ENCODE results near the gene ELK3. TPM values are rescaled to one million over a fixed set of nuclear protein-coding genes. Genes with fewer than 3 reads are reported as not detected.
A peak's percentile ranks its signal among the peaks of the same experiment; 100 is the strongest.

The ELK3 gene
- total and polyA plus RNA-seq, 2 of the 13 experiments (the other 11 are each of a cell fraction or from before 2014, with no cell fraction given): 2.9 to 3.2 TPM

DNA sequence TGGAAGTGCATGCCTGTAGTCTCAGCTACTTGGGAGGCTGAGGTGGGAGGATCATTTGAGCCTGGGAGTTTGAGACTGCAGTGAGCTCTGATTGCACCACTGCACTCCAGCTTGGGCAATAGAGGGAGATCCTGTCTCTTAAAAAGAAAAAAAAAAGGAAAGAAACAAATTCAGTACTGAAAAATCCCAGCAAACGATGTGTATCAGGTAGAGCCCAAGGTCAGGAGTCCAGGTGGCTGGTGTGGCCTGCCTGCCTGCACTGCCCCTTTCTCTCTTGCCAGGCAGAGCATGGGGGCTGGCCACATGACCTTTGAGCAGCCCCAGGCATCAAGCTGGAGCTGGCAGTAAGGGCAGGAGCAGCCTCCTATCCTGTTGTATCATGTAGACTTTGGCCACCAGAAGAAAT, 31.8 kb downstream of the ELK3 start (continued):
- TF ChIP-seq, protein P1, sequence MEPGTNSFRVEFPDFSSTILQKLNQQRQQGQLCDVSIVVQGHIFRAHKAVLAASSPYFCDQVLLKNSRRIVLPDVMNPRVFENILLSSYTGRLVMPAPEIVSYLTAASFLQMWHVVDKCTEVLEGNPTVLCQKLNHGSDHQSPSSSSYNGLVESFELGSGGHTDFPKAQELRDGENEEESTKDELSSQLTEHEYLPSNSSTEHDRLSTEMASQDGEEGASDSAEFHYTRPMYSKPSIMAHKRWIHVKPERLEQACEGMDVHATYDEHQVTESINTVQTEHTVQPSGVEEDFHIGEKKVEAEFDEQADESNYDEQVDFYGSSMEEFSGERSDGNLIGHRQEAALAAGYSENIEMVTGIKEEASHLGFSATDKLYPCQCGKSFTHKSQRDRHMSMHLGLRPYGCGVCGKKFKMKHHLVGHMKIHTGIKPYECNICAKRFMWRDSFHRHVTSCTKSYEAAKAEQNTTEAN (CRISPR knock-in tag; conservative IDR thresholded peaks at IDR 0.05): peak; percentile 74; the same call in 1 of the 2 replicates
- TF ChIP-seq, protein P2, sequence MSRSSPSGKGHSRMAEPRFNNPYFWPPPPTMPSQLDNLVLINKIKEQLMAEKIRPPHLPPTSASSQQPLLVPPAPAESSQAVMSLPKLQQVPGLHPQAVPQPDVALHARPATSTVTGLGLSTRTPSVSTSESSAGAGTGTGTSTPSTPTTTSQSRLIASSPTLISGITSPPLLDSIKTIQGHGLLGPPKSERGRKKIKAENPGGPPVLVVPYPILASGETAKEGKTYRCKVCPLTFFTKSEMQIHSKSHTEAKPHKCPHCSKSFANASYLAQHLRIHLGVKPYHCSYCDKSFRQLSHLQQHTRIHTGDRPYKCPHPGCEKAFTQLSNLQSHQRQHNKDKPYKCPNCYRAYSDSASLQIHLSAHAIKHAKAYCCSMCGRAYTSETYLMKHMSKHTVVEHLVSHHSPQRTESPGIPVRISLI (CRISPR knock-in tag; IDR thresholded peaks at IDR 0.05; ENCODE audit: borderline replicate concordance): peak; percentile 85; the same call in 1 of the 2 replicates
- no peak for TF ChIP-seq PCBP2 (optimal IDR thresholded peaks at IDR 0.05; ENCODE audit: low read depth, low read length, poor library complexity, severe bottlenecking)
- TF ChIP-seq, protein P3, sequence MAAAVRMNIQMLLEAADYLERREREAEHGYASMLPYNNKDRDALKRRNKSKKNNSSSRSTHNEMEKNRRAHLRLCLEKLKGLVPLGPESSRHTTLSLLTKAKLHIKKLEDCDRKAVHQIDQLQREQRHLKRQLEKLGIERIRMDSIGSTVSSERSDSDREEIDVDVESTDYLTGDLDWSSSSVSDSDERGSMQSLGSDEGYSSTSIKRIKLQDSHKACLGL (CRISPR knock-in tag; IDR thresholded peaks at IDR 0.05): no peak
- TF ChIP-seq, protein P4, sequence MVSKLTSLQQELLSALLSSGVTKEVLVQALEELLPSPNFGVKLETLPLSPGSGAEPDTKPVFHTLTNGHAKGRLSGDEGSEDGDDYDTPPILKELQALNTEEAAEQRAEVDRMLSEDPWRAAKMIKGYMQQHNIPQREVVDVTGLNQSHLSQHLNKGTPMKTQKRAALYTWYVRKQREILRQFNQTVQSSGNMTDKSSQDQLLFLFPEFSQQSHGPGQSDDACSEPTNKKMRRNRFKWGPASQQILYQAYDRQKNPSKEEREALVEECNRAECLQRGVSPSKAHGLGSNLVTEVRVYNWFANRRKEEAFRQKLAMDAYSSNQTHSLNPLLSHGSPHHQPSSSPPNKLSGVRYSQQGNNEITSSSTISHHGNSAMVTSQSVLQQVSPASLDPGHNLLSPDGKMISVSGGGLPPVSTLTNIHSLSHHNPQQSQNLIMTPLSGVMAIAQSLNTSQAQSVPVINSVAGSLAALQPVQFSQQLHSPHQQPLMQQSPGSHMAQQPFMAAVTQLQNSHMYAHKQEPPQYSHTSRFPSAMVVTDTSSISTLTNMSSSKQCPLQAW (CRISPR knock-in tag; IDR thresholded peaks at IDR 0.05): no peak
- TF ChIP-seq, protein P5, sequence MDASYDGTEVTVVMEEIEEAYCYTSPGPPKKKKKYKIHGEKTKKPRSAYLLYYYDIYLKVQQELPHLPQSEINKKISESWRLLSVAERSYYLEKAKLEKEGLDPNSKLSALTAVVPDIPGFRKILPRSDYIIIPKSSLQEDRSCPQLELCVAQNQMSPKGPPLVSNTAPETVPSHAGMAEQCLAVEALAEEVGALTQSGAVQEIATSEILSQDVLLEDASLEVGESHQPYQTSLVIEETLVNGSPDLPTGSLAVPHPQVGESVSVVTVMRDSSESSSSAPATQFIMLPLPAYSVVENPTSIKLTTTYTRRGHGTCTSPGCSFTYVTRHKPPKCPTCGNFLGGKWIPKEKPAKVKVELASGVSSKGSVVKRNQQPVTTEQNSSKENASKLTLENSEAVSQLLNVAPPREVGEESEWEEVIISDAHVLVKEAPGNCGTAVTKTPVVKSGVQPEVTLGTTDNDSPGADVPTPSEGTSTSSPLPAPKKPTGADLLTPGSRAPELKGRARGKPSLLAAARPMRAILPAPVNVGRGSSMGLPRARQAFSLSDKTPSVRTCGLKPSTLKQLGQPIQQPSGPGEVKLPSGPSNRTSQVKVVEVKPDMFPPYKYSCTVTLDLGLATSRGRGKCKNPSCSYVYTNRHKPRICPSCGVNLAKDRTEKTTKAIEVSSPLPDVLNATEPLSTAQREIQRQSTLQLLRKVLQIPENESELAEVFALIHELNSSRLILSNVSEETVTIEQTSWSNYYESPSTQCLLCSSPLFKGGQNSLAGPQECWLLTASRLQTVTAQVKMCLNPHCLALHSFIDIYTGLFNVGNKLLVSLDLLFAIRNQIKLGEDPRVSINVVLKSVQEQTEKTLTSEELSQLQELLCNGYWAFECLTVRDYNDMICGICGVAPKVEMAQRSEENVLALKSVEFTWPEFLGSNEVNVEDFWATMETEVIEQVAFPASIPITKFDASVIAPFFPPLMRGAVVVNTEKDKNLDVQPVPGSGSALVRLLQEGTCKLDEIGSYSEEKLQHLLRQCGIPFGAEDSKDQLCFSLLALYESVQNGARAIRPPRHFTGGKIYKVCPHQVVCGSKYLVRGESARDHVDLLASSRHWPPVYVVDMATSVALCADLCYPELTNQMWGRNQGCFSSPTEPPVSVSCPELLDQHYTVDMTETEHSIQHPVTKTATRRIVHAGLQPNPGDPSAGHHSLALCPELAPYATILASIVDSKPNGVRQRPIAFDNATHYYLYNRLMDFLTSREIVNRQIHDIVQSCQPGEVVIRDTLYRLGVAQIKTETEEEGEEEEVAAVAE (CRISPR knock-in tag; IDR thresholded peaks at IDR 0.05; ENCODE audit: borderline replicate concordance): 0 out of 2 replicates have a peak, but pooled peaks have one; percentile 19
- peak; percentile 41; the same call in 1 of the 2 replicates for TF ChIP-seq PITX1 (CRISPR knock-in tag; IDR thresholded peaks at IDR 0.05)
- TF ChIP-seq ZNF83 (CRISPR knock-in tag; IDR thresholded peaks at IDR 0.05; ENCODE audit: borderline replicate concordance): no peak
- no peak for TF ChIP-seq PRMT3 (CRISPR knock-in tag; IDR thresholded peaks at IDR 0.05; ENCODE audit: borderline replicate concordance, low read depth)
- no peak for TF ChIP-seq ZIK1 (CRISPR knock-in tag; IDR thresholded peaks at IDR 0.05; ENCODE audit: borderline replicate concordance, low read depth)
- TF ChIP-seq MYC (CRISPR knock-in tag; IDR thresholded peaks at IDR 0.05; ENCODE audit: borderline replicate concordance): peak; percentile 54; the same call in 1 of the 2 replicates
- peak; percentile 34; the same call in 1 of the 2 replicates for TF ChIP-seq NFKB2 (CRISPR knock-in tag; IDR thresholded peaks at IDR 0.05; ENCODE audit: borderline replicate concordance)
- TF ChIP-seq ZNF570 (CRISPR knock-in tag; IDR thresholded peaks at IDR 0.05; ENCODE audit: borderline replicate concordance): no peak
- no peak for TF ChIP-seq ZNF335 (CRISPR knock-in tag; IDR thresholded peaks at IDR 0.05)
- TF ChIP-seq POLR2G (IDR thresholded peaks at IDR 0.05; ENCODE audit: low read depth, low read length): no peak
- 0 out of 2 replicates have a peak, but pooled peaks have one; percentile 56 for TF ChIP-seq POGZ (CRISPR knock-in tag; IDR thresholded peaks at IDR 0.05)
- TF ChIP-seq, protein P6, sequence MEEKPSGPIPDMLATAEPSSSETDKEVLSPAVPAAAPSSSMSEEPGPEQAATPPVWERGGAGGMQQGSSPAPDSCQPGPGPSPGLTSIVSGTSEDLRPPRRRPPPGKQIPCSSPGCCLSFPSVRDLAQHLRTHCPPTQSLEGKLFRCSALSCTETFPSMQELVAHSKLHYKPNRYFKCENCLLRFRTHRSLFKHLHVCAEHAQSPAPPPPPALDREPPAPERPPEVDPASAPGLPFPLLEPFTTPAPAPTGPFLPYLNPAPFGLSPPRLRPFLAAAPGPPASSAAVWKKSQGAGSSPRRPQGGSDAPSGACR (CRISPR knock-in tag; IDR thresholded peaks at IDR 0.05): no peak
- peak; percentile 63; the same call in 1 of the 2 replicates for TF ChIP-seq ZBTB7B (CRISPR knock-in tag; IDR thresholded peaks at IDR 0.05)
- no peak for TF ChIP-seq ATF7-NPFF (CRISPR knock-in tag; IDR thresholded peaks at IDR 0.05; ENCODE audit: low read depth)
- TF ChIP-seq KMT2B (CRISPR knock-in tag; IDR thresholded peaks at IDR 0.05): no peak

Data from HepG2 (cell line).